HEK293T (cell line): Measurements from ENCODE around the gene NARF.

ENCODE experiments used
- BHLHE40 ChIP-seq: fragments of 450-650 bp; IDR thresholded peaks from 2 replicates; pipeline ENCODE4 v1.6.1; 2016; ENCODE audit warnings: mild to moderate bottlenecking, moderate library complexity, borderline replicate concordance
- CTBP1 ChIP-seq: fragments of 450-650 bp; IDR thresholded peaks from 2 replicates; pipeline ENCODE4 v1.6.1; 2016; ENCODE audit warnings: borderline replicate concordance
- ELF4 ChIP-seq: fragments of 450-650 bp; IDR thresholded peaks from 2 replicates; pipeline ENCODE4 v1.6.1; 2017; ENCODE audit warnings: antibody characterized with exemption
- FOXA1 ChIP-seq: fragments of 450-650 bp; IDR thresholded peaks from 2 replicates; pipeline ENCODE4 v1.6.1; 2016; ENCODE audit warnings: mild to moderate bottlenecking
- FOXK2 ChIP-seq: fragments of 450-650 bp; IDR thresholded peaks from 2 replicates; pipeline ENCODE4 v1.6.1; 2016; ENCODE audit warnings: mild to moderate bottlenecking
- L3MBTL2 ChIP-seq: fragments of 450-650 bp; conservative IDR thresholded peaks from 2 replicates; pipeline ENCODE4 v1.6.1; 2016; ENCODE audit warnings: mild to moderate bottlenecking
- LEF1 ChIP-seq: fragments of 450-650 bp; IDR thresholded peaks from 2 replicates; pipeline ENCODE4 v1.6.1; 2017; ENCODE audit warnings: mild to moderate bottlenecking, borderline replicate concordance
- NFRKB ChIP-seq: fragments of 450-650 bp; IDR thresholded peaks from 2 replicates; pipeline ENCODE4 v1.6.1; 2016; ENCODE audit warnings: mild to moderate bottlenecking, moderate library complexity
- PKNOX1 ChIP-seq: fragments of 450-650 bp; IDR thresholded peaks from 2 replicates; pipeline ENCODE4 v1.6.1; 2016
- SP1 ChIP-seq: fragments of 450-650 bp; IDR thresholded peaks from 2 replicates; pipeline ENCODE4 v1.6.1; 2017
- SUZ12 ChIP-seq: fragments of 450-650 bp; IDR thresholded peaks from 2 replicates; pipeline ENCODE4 v1.6.1; 2016; ENCODE audit warnings: mild to moderate bottlenecking
- ZNF384 ChIP-seq: fragments of 450-650 bp; IDR thresholded peaks from 2 replicates; pipeline ENCODE4 v1.6.1; 2016

DNA sequence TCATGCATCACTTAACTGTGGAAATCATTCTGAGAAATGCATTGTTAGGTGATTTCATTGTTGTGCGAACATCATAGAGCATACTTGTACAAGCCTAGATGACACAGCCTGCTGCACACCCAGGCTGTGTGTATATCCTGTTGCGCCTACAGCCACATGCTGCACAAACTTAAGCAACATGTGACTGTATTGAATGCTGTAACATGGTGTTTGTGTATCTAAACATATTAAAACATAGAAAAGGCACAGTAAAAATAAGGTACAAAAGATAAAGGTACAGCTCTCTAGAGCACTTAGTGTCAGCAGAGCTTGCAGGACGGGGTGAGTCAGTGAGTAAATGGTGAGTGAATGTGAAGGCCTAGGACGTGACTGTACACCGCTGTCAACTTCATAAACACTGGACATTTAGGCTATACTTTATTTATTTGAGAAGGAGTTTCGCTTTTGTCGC, 72.9 kb downstream of the NARF start:
- TF ChIP-seq FOXA1 (no peak), CTBP1 (no peak), LEF1 (no peak), FOXK2 (no peak), SUZ12 (no peak), ELF4 (no peak), PKNOX1 (no peak), ZNF384 (no peak), BHLHE40 (no peak), NFRKB (no peak), L3MBTL2 (no peak), SP1 (no peak)
